Measurements from ENCODE around the gene CCDC198.

The CCDC198 gene, protein sequence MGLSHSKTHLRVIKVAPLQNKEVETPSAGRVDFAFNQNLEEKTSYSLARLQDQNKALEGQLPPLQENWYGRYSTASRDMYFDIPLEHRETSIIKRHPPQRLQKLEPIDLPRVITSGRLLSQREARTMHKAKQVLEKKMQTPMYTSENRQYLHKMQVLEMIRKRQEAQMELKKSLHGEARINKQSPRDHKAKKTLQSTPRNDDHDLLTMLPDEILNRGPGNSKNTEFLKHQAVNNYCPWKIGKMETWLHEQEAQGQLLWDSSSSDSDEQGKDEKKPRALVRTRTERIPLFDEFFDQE

DNA sequence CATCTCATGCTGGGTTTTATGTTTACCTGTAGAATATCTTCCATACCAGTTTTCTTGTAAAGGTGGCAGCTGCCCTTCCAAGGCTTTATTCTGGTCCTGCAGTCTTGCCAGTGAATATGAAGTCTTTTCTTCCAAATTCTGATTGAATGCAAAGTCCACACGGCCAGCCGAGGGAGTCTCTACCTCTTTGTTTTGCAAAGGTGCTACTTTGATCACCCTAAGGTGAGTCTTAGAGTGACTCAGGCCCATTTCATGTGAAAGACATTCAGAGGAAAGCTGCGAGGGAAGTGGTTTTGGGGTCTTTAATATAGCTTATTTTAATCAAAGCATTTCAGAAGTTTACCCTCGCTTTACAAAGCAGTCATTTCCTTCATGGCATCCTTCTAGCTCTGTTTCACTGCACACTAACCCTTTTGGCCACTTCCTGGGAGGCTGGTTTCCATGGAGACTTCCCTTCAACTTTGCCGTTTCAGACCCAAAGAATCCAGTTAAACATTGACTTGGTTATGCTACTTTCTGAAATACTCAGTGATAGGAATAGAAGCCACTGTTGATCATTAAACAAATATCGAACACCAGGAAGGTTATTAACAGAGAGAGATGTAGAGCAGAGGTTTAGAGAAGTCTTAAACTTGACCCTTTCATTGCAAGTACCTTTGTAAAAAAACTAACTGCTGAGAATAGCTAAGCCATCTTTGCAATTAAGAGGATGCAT lies at the start of gene CCDC198:
Gene CCDC198, minus strand, starts transcription at position 391 of the 715 bp plus-strand sequence. Its CDS starts 142 bp downstream, at position 249.
- no peak for DNase-seq (ENCODE audit: low read depth in 2 of 2)

DNA sequence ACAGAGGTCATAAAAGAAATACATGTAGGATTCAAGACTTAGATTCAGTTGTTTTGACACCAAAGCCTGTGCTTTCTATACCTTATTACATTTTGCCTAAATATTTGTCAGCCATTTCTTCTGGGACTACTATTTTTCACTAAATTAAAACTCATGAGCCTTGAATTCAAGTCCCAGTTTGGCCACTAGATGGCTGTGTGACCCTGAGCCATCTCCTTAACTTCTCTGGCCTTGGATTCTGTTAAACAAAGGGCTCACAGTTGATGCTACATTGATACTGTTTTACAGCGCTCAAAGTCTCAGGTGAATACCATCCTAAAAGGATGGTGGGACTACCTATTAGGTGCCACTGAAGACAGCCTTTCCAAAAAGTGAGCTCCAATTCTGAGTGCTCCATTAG lies 39.6 kb upstream of the CCDC198 start:
- DNase-seq (ENCODE audit: low read depth in 2 of 2) = no peak

DNA sequence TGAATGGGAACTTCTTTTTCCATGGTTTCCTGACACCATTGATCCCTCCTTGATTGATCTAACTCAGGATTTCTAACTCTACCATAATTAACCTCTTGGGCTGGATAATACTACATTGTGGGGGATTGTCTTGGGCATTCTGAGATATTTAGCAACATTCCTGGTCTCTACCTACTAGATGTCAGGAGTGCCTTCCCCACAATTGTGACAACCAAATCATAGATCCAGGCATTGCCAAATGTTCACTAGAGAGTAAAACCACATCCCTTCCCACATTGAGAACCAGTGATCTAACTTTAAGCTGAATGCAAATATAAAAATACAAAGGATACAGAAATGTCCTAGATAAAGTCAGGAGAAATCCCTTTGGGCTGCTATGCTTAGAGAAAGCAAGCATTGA lies 36.9 kb upstream of the CCDC198 start:
- no peak for DNase-seq (ENCODE audit: low read depth in 2 of 2)

DNA sequence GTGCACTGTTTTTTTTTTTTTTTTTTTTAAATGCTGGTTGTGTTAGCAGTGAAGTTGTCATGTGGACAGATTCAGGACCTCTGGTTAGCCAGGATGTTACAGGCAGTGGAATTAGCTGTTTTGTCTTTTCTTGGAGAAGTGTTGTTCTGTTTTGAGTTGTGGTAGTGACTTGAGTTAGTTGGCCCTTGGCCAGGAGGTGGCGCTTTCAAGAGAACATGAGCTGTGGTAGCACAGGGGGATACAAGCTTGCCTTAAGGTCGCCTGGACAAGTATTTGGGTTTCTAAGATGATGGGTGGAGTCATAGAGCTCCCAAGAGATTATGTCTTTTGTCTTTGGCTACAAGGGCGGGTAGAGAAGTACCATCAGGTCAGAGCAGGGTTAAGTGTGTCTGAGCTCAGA lies 33.3 kb upstream of the CCDC198 start:
- DNase-seq (ENCODE audit: low read depth in 2 of 2) = no peak

DNA sequence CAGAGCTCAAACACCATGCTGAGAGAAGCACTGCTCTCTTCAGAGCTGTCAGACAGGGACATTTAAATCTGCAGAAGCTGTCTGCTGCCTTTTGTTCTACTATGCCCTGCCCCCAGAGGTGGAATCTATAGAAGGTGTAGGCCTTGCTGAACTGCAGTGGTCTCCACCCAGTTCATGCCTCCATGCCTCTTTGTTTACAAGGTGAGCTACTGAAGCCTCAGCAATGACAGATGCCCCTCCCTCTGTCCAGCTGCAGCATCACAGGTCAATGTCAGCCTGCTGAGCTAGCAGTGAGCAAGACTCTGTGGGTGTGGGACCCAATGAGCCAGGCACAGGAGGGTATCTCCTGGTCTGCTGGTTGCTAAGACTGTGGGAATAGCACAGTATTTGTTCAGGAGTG lies 25.4 kb upstream of the CCDC198 start:
- DNase-seq (ENCODE audit: low read depth in 2 of 2) = no peak

DNA sequence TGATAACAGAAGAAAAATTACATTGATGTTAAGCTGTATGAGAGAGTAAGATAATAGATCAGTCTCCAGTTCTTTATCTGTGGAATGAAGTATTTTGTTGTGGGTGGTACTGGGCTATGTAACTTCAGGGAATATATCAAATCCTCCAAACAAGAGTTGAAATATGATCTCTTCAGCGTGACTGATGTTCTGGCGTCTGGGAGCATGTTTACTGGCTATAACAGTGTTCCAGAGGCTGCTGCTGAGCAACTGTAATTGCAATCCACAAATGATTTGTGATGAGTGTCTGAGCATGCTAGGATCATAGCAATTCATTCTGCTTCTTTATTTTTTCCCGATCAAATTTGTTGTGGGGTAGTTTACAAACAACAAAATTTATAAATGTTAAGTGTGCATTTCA lies 18.6 kb upstream of the CCDC198 start:
- DNase-seq (ENCODE audit: low read depth in 2 of 2) = no peak

DNA sequence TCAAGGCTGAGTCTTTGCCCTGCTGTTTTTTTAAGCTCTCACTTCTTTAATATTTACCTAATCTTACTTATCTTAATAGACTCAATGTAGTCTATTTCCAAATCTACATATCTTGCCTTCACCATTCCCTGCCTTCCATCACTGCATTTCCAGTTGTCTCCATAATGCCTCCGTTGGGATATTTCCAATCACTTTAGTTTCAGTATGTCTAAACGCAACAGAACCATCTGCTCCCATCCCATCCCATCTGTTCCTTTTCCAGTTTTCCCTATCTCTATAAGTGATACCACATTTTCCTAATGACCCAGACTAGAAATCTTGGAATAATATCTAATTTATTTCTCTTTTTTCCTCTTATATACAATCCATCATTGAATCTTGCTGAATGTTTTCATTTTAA lies 15.1 kb upstream of the CCDC198 start:
- no peak for DNase-seq (ENCODE audit: low read depth in 2 of 2)

DNA sequence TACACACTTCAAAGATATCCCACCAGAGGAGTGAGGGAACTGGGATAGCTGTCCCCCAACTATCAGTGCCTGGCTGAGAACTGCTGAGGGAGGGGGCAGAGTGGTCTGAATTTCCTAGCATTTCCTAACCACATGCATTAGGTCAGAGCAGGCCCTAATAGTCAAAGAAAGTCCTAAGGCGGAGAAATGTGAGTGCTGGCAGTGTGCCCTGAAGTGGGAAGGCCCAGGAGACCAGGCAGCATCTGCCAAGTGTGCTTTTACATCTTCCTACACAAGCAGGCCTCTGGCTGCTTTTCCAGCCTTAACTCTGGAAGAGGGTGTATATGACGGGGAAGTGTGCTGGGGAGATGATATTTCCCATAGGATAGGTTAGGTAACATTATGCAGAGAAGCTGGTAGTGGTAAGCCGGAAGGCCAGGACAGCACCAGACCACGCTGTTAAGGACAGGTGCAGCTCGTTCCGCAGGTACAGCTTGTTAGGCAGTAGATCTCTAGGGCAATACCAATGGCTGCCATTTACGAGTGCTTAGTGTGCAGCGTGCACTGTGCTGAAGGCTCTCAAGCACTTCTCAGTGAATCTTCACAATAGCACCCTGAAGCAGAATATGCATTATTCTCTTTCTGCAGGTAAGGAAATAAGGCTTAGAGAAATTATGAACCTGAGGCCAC lies 9.1 kb upstream of the CCDC198 start:
- DNase-seq (ENCODE audit: low read depth in 2 of 2) = no peak

DNA sequence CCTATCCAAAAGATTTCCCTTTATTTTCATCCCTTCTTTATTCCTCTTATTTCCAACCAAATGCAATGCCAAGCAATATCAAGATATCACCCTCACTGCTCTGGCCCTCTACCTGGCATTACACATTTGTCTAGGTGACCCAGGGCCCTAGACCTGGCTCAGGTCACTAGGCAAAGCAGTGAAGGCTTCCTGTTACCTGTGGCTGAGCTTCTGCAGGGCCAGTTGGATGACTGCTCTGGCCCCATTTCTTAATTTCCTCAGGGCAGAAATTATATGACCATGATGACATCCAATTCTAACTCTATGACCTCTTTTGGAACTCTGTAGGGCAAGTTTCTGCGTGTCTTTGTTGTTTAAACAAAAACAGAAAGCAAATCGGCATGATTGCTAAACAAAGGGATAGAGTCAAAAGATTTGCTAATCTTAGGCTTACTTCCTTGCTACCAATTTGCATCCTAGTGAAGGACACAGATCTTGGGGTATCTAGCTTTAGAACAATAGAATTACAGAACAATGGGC lies 7.4 kb upstream of the CCDC198 start:
- no peak for DNase-seq (ENCODE audit: low read depth in 2 of 2)

DNA sequence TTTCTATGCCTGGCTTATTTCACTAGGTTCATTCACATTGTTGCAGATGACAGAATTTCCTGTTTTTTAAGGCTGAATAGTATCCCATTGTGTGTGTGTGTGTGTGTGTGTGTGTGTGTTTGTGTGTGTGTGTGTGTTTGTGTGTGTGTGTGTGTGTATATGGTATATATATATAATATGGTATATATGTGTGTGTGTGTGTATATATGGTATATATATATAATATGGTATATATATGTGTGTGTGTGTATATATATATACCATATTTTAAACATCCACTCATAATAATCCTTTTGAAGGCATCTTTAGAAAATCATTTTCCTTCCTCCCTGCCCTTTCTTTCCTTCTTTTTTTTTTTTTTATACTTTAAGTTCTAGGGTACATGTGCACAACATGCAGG lies 5.0 kb upstream of the CCDC198 start:
- DNase-seq (ENCODE audit: low read depth in 2 of 2) = no peak

DNA sequence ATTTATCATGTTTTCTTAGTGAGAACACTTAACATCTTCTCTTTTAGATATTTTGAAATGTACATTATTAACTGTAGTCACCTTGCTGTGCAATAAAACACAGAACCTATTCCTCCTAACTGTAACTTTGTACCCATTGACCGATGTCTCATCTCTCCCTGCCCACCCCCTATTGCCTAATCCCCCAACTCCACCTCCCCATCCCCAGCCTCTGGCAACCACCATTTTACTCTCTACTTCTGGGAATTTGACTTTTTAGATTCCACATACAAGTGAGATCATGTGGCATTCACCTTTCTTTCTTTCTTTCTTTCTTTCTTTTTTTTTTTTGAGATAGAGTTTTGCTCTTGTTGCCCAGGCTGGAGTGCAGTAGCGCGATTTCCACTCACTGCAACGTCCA lies 4.4 kb upstream of the CCDC198 start:
- no peak for DNase-seq (ENCODE audit: low read depth in 2 of 2)

DNA sequence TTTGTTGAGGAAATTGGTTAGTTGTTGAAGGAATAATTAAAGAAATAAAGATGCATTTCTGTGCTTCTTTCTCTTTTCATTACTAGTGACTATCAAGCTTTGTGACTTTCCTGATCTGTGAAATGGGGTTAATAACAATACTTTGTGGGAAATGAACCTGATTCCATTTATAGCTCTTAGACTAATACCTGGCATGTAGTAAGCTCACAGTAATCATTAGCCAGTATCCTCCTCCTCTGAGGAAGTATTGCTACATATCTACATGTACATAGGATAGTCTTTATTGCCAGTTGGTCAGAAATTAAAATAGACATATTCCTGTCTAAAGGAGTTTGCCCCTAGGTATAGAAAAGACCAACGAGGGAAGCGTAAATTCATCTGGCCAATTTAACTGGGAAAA lies 1.8 kb upstream of the CCDC198 start:
- no peak for DNase-seq (ENCODE audit: low read depth in 2 of 2)

DNA sequence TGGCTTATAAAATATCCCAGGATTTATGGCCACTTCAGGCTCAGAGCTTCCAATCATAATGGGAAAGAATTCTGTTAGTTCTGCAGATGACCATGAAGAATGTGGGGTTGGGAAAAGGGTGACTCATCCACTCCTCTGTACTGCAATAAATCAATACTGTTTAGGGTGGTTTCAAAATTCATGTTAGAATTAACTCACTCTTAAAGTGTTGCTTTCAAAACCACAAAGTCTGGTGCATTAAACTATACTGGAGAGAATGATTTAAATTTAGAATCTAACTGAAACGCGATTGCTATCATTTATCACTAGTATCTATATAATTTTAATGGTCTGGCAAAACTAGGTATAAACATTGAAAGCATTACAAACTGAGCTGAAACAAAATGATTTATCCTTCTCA lies 798 bp downstream of the CCDC198 start:
- DNase-seq (ENCODE audit: low read depth in 2 of 2) = no peak

DNA sequence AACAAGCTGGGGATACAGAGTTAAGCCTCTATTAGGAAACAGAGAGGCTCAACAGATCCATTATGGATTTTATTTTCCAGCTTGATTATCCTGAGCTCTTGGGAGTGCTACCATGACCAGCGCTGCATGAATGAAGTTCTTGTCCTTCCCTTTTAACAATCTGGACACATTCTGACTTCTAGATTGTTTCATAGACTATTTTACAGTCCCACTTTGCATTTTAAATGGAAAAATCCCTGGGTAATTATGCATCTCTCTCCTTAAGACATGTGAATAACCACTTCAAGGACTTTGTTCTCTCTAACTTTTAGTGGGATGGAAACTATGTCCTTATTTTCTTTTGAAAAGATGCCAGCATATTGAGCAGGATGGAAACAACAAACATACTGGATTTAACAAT lies 2.0 kb downstream of the CCDC198 start:
- DNase-seq (ENCODE audit: low read depth in 2 of 2) = no peak

DNA sequence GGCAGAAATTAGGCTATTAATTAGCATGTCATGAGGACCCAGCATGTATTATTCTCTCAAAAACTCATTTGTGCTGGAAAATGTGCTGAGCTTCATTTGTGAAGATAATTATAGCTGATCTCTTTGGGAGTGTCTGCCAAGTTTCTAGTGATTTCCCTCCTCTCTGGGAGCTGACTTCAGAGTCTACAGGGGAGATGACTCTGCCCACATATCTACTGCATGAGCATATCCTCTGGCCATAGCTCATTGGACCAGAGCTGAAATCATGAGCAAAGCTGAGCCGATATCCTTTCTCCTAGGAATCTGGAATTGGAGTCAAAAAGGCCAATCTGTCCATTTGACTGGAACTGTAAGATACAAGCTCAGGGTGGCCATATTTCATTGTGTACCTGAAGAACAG lies 5.9 kb downstream of the CCDC198 start:
- DNase-seq (ENCODE audit: low read depth in 2 of 2) = no peak

DNA sequence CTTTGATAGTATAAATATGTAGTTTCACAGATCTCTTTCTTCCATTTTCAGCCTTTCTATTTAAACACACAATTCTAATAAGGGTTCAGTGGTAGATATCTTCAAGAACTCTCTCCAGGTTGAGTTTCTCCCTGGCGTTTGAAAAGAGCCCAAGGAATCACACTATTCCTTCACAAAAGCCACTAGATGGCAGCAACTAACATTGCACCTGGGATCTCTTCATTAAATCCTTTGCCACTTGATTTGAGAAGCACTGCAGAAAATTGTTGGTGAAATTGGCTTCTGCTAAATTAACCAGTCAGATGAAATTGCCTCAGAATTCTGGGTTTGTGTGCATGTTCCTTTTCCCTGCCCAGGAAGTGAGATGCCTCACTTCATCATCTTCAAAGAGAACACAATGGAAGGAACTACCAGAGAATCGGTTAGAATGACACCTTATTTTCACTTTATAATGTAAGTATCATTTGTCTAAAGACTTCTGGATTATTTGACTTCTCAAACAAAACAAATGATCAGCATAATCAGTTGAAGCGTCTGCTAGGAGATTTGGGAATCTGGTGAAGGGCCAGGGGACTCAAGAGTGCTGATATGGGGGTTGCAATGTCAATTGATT lies 6.8 kb downstream of the CCDC198 start:
- no peak for DNase-seq (ENCODE audit: low read depth in 2 of 2)

DNA sequence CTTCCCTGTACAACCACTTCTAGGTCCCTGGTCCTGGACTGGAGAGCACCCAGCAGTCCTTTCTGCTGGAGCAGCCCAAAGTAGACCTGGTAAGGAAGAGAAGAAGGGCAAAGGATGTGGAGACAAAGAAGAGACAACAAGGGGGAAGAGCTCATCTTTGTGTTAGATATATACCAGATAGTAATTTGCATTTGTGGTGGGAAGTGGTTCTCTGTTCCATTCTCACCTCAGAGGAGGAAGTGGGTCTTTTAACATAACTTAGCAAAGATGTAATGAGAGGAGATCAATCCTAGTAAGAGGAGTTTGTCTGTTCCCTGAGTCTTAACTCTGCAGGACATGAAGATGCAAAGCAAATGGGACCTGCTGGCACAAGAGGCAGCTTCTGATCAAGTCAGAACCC lies 8.0 kb downstream of the CCDC198 start:
- no peak for DNase-seq (ENCODE audit: low read depth in 2 of 2)

DNA sequence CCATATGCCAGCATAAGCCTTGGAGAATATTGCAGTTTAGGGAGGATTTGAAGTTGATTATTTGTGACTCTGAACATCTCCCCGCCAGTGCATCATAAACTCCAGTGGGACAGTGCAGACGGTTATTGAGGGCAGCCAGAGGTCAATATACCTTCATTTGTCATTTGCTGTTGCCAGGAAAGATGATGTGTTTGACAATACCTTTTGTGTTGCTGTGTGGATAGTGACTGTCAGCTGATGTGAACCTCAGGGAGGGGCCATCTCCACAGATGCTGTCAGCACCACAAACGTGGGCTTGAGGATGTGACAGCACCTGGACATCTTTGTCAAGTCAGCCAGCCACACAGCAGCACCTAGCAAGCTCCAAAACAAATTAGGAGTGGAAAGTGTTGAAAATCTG lies 11.5 kb downstream of the CCDC198 start:
- no peak for DNase-seq (ENCODE audit: low read depth in 2 of 2)

DNA sequence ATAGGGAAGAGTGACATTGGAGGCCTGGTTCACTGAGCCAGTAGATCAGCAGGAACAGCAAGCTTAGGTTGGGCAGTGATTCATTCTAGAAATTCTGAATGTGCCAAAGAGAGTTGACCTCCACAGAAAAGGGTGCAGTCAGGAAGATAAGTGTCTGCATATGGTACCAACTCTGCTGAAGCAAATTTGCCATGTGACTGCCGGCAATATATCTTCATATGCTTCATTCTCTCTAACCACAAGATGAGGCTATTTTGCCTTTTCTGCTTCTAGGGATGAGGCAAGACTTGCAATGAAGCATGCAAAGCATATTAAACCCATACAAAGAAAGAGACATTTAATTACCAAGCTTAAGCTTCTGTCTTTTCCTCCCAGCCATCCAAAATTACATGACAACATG lies 13.6 kb downstream of the CCDC198 start:
- DNase-seq (ENCODE audit: low read depth in 2 of 2) = no peak

DNA sequence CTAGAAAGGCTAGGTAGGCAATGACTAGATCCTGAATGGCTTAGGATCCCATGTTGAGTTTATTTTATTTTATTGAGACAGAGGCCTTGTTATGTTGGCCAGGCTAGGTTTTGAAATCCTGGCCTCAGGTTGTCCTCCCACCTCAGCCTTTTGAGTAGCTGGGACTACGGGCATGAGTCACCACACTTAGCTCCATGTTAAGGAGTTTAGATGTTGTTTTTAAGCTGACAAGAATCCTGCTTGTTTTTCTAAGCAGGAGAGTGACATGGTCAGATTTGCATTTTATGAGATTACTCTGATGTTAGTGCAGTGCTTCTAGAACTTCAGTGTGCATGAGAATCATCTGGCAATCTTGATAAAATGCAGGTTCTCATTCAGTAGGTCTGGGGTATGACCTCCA lies 14.5 kb downstream of the CCDC198 start:
- no peak for DNase-seq (ENCODE audit: low read depth in 2 of 2)

DNA sequence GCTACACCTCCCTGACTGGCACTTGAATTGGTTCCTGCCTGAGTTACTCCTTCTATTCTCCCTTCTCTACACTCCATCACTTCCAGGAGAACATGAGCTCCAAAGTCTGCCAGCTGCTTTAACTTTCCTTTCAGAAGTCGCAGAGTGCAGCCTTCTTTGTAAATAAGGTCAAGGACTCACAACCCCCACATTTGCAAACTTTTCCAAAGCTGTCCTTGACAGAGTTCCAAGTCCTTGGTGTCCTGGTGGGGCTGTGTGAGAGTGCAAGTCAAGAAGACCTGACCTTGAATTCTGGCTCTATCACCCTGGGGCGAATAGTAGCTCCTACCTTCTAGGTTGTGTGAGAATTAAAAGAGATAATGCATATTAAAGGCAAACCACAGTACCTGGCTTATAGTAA lies 15.6 kb downstream of the CCDC198 start:
- no peak for DNase-seq (ENCODE audit: low read depth in 2 of 2)

DNA sequence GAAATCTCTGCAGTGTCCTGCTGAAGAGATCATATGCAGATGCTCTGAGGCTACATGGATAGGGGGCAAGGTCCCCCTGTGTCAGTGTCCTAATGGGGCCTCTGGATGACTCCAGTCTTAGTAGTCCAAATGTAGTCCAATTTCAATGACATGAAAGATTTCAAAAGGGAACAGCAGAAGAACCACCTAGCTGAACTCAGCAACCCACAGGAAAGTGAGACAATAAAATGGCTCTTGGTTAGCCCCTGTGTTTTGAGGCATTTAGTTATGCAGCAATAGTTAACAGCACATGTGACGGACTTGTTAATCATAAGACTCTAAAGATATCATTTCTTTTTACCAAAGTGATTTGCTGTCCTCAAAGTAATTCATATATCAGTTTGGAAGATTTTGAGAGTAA lies 22.7 kb downstream of the CCDC198 start:
- no peak for DNase-seq (ENCODE audit: low read depth in 2 of 2)

All from stimulated activated CD8-positive, alpha-beta memory T cell treated with anti-CD3 and anti-CD28 coated beads, Interleukin-2, amount 100 ng/mL, for 1 hour (primary cell).